DOHH2 (cell line): ENCODE data around the gene TSPAN32.

ENCODE experiments used
- CTCF ChIP-seq: fragments of 200-600 bp; sonication (generic); IDR thresholded peaks from one replicate; pipeline ENCODE4 v1.5.1; 2014; ENCODE audit warnings: antibody characterized with exemption, mild to moderate bottlenecking, low read depth, low read length; ENCODE audit not compliant: poor library complexity, severe bottlenecking
- EZH2phosphoT487 ChIP-seq: fragments of 200-600 bp; sonication (generic); IDR thresholded peaks from 2 replicates; pipeline ENCODE4 v1.6.1; 2017; ENCODE audit warnings: borderline replicate concordance, mild to moderate bottlenecking, antibody characterized with exemption, low read length, moderate library complexity, mixed read lengths

- TF ChIP-seq CTCF (no peak), EZH2phosphoT487 (no peak)
These were observed 5.6 kb upstream of the TSPAN32 start for GRCh38 chr11:2295971-2296912.
